Measurements from ENCODE around the gene SBNO2. TPM values are rescaled to one million over a fixed set of nuclear protein-coding genes. Genes with fewer than 3 reads are reported as not detected.

Gene SBNO2
- total and polyA plus RNA-seq, 9 of the 15 experiments (the other 6 are each of a cell fraction or from before 2014, with no cell fraction given): 0.01 to 46.2 (median 6.7) TPM

- no peak for TF ChIP-seq ARID3B (CRISPR knock-in tag; IDR thresholded peaks at IDR 0.05; ENCODE audit: borderline replicate concordance)
- no peak for TF ChIP-seq MAFK (IDR thresholded peaks at IDR 0.05; ENCODE audit: low read length)
- TF ChIP-seq HMBOX1 (IDR thresholded peaks at IDR 0.05): no peak
- TF ChIP-seq TRIM24 (IDR thresholded peaks at IDR 0.05): no peak
- TF ChIP-seq MLLT1 (IDR thresholded peaks at IDR 0.05): no peak
- TF ChIP-seq TAF1 (IDR thresholded peaks at IDR 0.05; ENCODE audit: control insufficient read depth, extremely low read depth, insufficient read depth, low read length, severe bottlenecking): no peak
- no peak for TF ChIP-seq TCF7L2 (IDR thresholded peaks at IDR 0.05; ENCODE audit: low read depth, low read length)
- no peak for TF ChIP-seq TARDBP (IDR thresholded peaks at IDR 0.05)
- TF ChIP-seq ZBTB26 (CRISPR knock-in tag; IDR thresholded peaks at IDR 0.05): no peak
- no peak for TF ChIP-seq FOXK1 (CRISPR knock-in tag; IDR thresholded peaks at IDR 0.05; ENCODE audit: borderline replicate concordance)
- TF ChIP-seq NR1H2 (CRISPR knock-in tag; IDR thresholded peaks at IDR 0.05): no peak
- TF ChIP-seq REST (IDR thresholded peaks at IDR 0.05; ENCODE audit: borderline replicate concordance): no peak
- no peak for TF ChIP-seq REST (CRISPR knock-in tag; IDR thresholded peaks at IDR 0.05; ENCODE audit: low read depth)
- no peak for TF ChIP-seq KAT7 (CRISPR knock-in tag; IDR thresholded peaks at IDR 0.05; ENCODE audit: borderline replicate concordance)
Measured at GRCh38 chr19:1073063-1073955, 100.8 kb downstream of the SBNO2 start (continued).
